8988T (cell line): ENCODE measurements around the gene SLC24A1.
"Not testable (repeated sequence)": the region's sequence is repeated elsewhere in the genome, so short reads cannot be mapped to it uniquely, and the experiment has no call there.

Experiments
- DNase-seq: peaks from one replicate; pipeline ENCODE4 v3.0.0; 2011

SLC24A1 gene

GRCh38 chr15:65621638-65622037 is at the start of gene SLC24A1:
TSS of gene SLC24A1 (plus strand) at chr15:65621938. CDS start at chr15:65624081, 2,143 bp downstream.
- no peak for DNase-seq

DNA sequence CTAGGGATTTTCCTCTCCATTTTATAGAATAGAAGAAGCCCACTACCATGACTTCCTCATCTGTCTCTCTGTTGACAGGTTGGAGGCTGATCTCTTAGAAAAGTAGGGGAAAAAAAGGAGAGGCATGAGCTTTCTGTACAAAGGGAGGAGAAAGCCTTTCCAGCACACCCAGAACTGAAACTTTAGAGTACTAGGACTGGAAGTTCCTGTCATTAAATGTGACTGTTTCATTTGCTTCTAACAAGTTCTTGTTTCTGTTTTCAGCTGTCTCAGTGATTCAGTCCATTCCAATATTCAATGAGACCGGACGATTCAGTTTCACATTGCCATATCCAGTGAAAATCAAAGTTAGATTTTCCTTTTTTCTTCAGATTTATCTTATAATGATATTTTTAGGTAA is 49.8 kb upstream of the SLC24A1 start:
- no peak for DNase-seq

GRCh38 chr15:65576664-65577063 is 45.1 kb upstream of the SLC24A1 start:
- DNase-seq, result no peak

DNA sequence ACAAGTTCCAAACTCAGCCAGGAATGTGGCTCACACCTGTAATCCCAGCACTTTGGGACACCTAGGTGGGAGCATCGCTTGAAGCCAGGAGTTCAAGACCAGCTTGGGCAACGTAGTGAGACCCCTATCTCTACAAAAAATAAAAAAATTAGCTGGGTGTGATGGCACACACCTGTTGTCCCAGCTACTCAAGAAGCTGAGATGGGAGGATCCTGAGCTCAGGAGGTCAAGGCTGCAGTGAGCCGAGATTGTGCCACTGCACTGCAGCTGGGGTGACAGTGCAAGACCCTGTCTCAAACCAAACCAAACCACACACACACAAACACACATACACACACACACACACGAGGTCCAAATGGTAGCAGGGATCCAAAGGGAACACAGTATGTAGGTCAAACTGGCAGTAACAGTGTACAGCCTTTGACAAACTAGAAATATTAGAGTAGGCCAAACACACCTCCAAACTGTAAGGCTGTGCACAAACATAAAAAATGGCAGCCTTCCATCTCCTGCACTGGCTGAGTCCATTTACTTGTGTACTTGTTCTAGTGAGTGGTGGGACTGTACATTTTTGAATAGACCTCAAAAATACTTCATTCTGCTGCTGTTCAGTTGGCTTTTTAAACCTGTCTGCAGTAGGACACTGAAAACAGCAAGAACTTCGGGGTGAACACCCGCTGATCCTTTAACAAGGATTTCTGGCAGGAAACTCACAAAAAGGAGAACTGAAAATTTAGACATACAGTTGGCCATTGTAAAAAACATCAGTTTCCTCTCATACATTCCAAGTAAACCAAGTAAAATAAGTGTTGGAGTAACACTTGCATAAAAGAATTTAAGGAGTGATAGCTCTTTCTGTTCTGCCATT is 44.4 kb upstream of the SLC24A1 start:
- no peak for DNase-seq

GRCh38 chr15:65578904-65579728 is 42.6 kb upstream of the SLC24A1 start:
- no peak for DNase-seq

DNA sequence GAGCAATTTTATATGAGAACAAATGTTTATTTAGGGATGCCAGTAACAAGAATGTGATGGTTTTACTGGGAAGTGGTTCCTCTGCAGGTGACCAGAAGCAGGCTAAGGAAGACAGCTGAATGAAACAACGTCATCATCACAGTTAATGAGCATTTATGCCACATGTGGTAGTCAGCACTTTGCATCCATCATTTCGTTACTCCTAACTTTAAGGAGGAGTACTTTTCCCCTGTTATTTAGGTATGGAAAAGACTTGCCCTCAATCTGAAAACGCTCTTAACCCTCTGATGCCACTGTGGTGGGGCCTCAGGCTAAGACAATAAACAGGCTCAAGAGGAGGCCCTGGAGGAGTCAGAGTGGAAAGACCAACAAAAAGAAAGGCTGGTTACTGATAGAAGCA is 42.0 kb upstream of the SLC24A1 start:
- no peak for DNase-seq

DNA sequence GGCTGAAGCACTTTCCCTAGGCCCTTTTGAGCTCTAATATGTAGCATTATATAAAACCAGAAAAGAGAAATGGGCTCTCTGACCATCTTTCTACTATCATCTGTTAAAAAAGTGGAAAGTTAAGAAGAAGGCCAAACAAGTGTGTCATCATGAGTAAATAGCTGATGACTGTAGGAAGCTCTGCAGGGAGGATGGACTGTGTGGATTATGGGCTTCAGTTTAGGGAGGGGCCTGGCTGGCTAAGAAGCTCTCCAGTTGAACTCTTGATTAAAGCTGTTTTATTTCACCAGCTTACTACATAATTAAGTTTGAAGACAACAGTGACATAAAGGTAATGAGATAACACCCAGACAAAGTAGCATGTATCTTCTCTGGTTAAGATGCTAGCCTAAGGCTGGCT is 41.5 kb upstream of the SLC24A1 start:
- DNase-seq, result no peak

DNA sequence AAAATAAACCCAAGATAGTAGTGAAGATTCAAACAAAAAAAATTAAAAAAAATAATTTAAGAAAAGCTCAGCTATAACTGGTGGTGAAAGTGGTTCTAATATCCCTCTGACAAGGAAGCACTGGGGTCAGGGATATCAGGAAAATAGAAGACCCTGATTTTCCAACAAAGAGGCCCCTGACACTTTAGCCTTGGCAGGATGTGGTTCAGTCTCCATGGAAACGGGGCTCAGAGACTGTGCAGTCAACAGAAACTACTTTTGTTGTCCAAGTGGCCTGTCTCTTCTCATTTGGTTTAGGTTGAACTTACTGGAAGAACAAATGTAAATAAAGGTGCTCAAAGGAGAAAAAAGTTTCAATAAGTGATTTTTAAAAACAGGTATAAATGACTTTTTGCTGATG is 38.0 kb upstream of the SLC24A1 start:
- DNase-seq, result no peak

DNA sequence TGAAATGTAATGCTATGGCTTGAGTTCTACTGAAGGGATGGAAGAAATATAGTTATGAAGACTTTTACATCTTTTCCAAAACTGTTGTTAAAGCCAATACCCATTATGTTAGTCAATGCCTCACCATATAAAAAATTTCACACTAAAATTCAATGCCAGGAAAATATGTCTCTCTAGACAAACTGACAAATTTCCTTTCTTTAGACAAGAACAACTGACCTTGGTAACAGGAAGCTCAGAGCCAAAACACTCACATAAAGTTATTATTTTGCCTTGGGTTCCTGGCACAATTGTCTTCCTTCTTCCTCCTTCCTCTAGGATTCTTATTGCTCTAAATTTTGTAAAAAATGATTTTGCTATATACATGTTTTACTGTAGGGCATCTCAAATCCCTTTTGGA is 37.5 kb upstream of the SLC24A1 start:
- no peak for DNase-seq

GRCh38 chr15:65587094-65587493 is 34.6 kb upstream of the SLC24A1 start:
- no peak for DNase-seq

GRCh38 chr15:65595960-65596359 is 25.8 kb upstream of the SLC24A1 start:
- DNase-seq, result no peak

GRCh38 chr15:65598468-65598867 is 23.3 kb upstream of the SLC24A1 start:
- no peak for DNase-seq

DNA sequence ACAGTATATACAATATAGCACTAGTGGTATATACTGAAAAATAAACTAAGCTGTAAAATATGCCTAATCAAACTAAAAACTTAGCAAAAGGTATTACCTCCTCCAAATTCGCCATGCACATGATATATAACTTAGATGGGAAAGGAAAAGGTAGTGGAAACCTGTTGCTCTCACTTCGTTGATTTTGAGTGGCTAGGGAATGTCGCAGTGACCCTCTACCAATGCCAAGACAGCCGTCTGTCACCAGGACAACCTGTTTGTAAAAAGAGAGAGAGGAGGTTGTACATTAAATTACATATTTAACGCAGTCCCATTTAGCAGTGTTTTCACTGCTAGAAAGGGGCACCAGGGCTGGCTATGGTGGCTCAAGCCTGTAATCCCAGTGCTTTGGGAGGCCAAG is 22.1 kb upstream of the SLC24A1 start:
- DNase-seq, result no peak

DNA sequence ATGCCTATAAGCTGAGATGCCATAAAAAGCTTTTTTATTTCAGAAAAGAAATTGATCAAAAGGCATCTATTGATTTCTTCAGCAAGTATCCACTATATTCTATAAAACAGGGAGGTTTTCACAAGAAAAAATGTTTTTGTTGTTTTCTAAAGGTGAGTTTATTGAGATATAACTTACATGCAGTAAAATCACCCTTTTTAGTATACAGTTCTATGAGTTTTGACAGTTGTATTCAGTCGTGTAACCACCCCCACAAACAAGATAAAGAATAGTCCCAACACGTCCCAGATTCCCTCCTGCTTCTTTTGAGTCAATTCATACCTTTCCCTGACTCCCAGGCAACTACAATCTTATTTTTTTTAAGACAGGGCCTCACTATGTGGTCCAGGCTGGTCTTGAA is 18.6 kb upstream of the SLC24A1 start:
- DNase-seq, result no peak

- DNase-seq, result no peak
Measured at GRCh38 chr15:65603559-65603958, 18.2 kb upstream of the SLC24A1 start.

DNA sequence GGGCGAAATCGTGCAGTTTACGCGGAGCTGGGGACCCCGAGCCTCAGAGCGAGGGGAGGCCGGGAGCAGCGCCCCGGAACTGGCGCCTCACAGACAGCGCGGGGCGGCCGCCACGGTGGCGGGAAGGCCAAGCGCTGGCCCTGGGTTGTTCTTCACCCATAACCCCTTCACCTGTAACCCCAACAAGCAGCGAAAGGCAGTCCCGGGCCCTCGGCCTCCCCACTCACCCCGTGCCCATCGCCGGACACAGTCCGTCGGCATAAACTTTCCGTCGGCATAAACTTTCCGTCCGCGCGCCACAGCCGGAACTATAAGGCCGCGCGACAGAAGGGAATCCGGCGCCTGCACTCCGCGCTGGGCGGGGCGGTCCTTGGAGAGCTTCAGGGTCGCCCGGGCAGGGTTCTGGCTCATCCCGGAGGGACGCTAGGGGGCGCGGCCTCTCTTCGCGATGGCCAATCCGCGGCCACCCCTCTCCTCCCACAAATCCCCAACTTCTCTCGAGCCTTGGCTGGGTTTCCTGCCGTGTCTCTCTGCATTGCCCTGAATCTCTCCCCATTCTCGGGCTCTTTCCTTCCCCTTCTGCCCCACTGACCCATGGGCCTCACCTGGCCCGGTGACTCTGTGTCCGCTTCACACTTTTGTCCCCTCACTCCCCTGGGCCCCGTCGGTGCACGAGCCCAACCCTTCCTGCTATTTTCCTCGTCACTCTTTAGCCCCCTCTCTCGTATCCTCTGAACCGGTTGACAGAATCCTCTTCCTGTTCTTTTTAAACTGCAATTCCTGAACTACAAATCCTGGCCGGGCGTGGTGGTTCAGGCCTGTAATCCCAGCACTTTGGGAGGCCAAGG is 10.6 kb upstream of the SLC24A1 start, which contains the start of gene INTS14:
TSS of gene INTS14 (minus strand) at position 261 of the 848 bp plus-strand sequence. CDS start 3,751 bp downstream, outside the sequence.
- DNase-seq, result peak; percentile 73

DNA sequence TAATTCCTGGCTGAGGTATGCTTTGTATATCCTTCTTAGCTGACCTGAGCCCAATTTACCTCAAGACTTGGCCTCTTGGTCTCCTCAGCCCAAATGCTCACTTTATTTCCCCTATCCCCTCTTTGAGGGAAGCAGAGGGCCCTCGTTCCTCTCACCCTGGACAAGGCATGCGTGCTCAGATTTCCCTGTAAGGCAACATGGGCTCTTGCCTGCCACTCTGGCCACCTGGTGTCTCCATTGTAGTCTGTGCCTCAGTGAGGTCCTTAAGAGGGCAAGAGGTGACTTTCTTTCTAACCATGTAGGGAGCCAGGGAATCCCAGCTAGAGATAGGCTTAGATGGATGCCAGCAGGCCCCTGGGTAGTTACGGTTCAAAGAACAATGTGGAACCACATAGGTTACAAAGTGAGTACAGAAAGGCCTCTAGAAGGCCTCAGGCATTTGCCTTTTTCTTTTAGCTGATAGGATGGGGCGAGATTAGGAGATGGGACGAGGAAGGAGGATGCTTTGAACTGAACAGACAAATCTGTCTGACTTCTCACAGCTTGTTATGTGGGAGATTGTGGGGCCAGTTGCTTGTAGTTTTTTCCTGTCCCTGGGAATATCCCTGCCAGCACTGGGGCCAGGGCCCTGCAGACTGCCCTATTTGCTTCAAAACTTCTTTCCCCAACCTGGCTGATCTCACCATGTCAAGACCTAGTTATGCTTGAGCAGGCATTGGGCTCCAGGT is 9.7 kb upstream of the SLC24A1 start:
- no peak for DNase-seq

GRCh38 chr15:65612616-65612946 is 9.2 kb upstream of the SLC24A1 start:
- no peak for DNase-seq

DNA sequence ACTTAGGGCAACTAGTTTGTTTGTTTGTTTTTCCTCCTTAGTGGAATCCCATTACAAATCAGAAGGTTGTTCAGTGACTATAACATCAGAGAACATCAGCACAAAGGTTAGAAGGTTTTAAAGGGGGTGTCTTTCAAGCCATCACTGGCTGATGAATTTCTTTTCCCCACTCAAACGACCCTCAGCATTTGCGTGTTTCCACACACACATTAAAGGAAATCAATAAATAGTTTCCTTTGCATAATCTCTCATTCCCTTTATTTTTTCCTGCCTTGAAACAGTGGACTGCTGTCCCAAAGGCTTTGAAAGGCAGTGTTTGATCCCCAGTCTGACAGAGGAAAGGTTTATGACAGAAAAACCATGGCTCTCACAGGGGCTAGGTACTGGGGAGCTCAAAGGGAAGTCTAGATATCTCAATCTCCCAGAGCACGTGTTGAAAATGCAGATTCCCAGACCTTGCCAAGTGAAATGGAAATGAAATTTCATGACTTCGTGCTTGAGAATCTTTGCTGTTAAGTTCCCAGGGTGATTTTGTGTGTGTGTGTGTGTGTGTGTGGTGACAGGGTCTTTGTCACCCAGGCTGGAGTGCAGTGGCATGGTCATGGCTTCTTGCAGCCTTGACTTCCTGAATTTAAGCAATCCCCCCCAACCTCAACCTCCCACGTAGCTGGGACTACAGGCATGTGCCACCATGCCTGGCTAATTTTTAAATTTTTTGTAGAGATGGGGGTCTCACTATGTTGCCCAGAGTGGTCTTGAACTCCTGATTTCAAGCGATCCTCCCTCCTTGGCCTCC is 8.6 kb upstream of the SLC24A1 start:
- no peak for DNase-seq

- DNase-seq, result not testable (repeated sequence)
Measured at GRCh38 chr15:65615887-65616286, 5.9 kb upstream of the SLC24A1 start.

- no peak for DNase-seq
Measured at GRCh38 chr15:65618560-65619109, 3.1 kb upstream of the SLC24A1 start.
